GM12872 (cell line): ENCODE results near the gene LRRC52.

ENCODE experiments used
- TF ChIP-seq, protein P1 (sequence below): IDR thresholded peaks from 3 replicates; pipeline ENCODE4 v1.5.1; 2011; ENCODE audit warnings: low read depth, mild to moderate bottlenecking, low read length, moderate library complexity; ENCODE audit not compliant: insufficient read depth

LRRC52 gene

GRCh38 chr1:165610866-165611265 lies 67.1 kb downstream of the LRRC52 start:
- TF ChIP-seq, protein P1, sequence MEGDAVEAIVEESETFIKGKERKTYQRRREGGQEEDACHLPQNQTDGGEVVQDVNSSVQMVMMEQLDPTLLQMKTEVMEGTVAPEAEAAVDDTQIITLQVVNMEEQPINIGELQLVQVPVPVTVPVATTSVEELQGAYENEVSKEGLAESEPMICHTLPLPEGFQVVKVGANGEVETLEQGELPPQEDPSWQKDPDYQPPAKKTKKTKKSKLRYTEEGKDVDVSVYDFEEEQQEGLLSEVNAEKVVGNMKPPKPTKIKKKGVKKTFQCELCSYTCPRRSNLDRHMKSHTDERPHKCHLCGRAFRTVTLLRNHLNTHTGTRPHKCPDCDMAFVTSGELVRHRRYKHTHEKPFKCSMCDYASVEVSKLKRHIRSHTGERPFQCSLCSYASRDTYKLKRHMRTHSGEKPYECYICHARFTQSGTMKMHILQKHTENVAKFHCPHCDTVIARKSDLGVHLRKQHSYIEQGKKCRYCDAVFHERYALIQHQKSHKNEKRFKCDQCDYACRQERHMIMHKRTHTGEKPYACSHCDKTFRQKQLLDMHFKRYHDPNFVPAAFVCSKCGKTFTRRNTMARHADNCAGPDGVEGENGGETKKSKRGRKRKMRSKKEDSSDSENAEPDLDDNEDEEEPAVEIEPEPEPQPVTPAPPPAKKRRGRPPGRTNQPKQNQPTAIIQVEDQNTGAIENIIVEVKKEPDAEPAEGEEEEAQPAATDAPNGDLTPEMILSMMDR, result no peak

DNA sequence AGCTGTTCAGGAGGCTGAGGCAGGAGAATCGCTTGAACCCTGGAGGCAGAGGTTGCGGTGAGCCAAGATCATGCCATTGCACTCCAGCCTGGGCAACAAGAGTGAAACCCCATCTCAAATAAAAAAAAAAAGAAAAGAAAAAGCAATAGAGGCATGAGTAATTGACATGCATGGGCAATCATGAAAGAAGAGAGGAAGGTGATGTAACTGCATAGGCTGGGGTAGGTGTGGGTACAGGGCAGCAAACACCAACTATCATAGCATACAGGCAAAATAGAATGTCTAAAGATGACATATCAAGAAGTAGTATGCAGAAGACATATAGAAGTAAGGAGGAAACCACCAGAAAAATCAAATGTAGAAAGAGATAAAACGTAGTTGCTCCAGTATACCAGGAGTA lies 68.3 kb downstream of the LRRC52 start:
- TF ChIP-seq, protein P1, result no peak
